ENCODE measurements around the gene RILP. TPM values are rescaled to one million over a fixed set of nuclear protein-coding genes. Genes with fewer than 3 reads are reported as not detected.

The RILP gene
- total RNA-seq, 1 experiment from 2014 or later = 27.6 TPM

DNA sequence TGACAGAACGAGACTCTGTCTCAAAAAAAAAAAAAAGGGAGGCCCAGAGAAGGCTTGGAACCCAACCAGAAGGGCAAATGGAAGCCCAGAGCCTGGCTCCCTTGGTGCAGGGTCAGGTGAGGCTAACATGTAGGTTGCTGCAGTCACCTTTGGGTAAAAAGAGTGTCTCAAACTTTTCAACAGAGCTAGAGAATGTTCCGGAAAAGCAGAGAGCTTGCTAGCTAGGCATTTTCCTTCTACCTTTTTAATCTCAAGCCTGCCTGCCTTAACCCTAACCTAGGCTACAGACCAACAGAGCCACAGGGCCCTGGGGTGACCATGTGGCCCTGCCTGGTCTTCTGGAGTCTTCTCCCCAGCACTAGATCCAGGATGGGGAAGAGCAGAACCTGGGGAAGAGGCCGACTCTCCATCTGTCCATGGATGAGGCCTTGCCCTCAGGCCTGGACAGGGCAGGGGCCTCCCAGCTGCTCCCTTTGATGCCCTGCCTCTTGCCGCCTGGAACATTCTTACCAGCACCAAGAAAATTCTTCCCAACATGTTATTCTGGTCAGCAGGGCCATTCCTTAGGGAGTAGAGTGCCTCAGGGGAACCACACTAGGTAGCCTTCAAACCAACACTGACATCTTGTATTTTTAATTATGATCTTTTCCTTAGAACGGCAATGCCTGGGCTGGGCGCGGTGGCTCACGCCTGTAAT, 51.1 kb downstream of the RILP start:
- Histone ChIP-seq H4K20me1 (ENCODE audit: low read length) (no peaks in the 10 kb centered on the region), H3K27ac (ENCODE audit: low read length) (no peak overlapping the region), H3K9ac (ENCODE audit: low read length) (no peak overlapping the region), H3K79me2 (ENCODE audit: low read length) (no peaks in the 10 kb centered on the region), H3K9me2 (replicated peaks; ENCODE audit: low read length) (no peaks in the 10 kb centered on the region), H3K9me3 (ENCODE audit: low read length) (no peaks in the 10 kb centered on the region), H3K36me3 (ENCODE audit: low read depth, low read length) (no peaks in the 10 kb centered on the region), H3K4me3 (ENCODE audit: low read length) (no peak overlapping the region), H2AFZ (ENCODE audit: low read length) (no peak overlapping the region), H3K4me2 (ENCODE audit: low read length) (no peak overlapping the region), H3F3A (ENCODE audit: low read length, unreplicated experiment) (no peaks in the 10 kb centered on the region), H3K4me1 (ENCODE audit: insufficient read depth, low read length) (no peaks in the 10 kb centered on the region), H3K27me3 (ENCODE audit: low read length) (no peaks in the 10 kb centered on the region)
- no TSS peak for BruUV-seq (replicated peaks)
- DNase-seq (no peak), ATAC-seq (no peak)
- CTCF ChIA-PET = no interaction called here
- TF ChIP-seq, protein P1, sequence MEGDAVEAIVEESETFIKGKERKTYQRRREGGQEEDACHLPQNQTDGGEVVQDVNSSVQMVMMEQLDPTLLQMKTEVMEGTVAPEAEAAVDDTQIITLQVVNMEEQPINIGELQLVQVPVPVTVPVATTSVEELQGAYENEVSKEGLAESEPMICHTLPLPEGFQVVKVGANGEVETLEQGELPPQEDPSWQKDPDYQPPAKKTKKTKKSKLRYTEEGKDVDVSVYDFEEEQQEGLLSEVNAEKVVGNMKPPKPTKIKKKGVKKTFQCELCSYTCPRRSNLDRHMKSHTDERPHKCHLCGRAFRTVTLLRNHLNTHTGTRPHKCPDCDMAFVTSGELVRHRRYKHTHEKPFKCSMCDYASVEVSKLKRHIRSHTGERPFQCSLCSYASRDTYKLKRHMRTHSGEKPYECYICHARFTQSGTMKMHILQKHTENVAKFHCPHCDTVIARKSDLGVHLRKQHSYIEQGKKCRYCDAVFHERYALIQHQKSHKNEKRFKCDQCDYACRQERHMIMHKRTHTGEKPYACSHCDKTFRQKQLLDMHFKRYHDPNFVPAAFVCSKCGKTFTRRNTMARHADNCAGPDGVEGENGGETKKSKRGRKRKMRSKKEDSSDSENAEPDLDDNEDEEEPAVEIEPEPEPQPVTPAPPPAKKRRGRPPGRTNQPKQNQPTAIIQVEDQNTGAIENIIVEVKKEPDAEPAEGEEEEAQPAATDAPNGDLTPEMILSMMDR (conservative IDR thresholded peaks at IDR 0.05; ENCODE audit: low read depth, low read length) = no peak
- TF ChIP-seq EZH2phosphoT487 (IDR thresholded peaks at IDR 0.05; ENCODE audit: borderline replicate concordance, low read length) (no peak), EZH2 (IDR thresholded peaks at IDR 0.05; ENCODE audit: low read length, unreplicated experiment) (no peak)
- intact Hi-C loops (cut with micrococcal nuclease) = no loop called here
- POLR2A ChIA-PET (ENCODE audit: unreplicated experiment) = no interaction called here

DNA sequence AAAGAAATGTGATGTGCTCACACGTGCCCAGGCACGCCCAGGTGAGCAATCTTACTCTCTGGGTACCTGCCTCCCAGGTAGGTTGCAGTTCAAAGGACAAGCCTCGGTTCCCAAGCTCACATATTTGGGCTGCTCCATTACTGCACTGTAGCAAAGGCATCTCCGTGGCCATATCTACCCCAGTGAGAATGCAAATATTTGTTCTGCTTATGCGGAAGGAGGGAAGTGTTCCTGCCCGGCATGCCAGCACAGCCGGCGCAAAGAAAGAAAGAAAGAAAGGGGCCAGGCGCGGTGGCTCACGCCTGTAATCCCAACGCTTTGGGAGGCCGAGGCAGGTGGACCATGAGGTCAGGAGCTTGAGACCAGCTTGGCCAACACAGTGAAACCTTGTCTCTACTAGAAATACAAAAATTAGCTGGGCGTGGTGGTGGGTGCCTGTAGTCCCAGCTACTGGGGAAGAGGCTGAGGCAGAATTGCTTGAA, 51.8 kb downstream of the RILP start:
- no peaks in the 10 kb centered on the region for H3K79me2 ChIP-seq (ENCODE audit: low read length)
- H3K9ac ChIP-seq (ENCODE audit: low read length) = no peak overlapping the region
- no peak overlapping the region for H3K4me2 ChIP-seq (ENCODE audit: low read length)
- no peak overlapping the region for H3K4me3 ChIP-seq (ENCODE audit: low read length)
- no peaks in the 10 kb centered on the region for H4K20me1 ChIP-seq (ENCODE audit: low read length)
- no peaks in the 10 kb centered on the region for H3K9me2 ChIP-seq (replicated peaks; ENCODE audit: low read length)
- DNase-seq = no peak
- H3K36me3 ChIP-seq (ENCODE audit: low read depth, low read length) = no peaks in the 10 kb centered on the region
- ATAC-seq = no peak
- H3K9me3 ChIP-seq (ENCODE audit: low read length) = no peaks in the 10 kb centered on the region
- no peaks in the 10 kb centered on the region for H3F3A ChIP-seq (ENCODE audit: low read length, unreplicated experiment)
- no peaks in the 10 kb centered on the region for H3K27me3 ChIP-seq (ENCODE audit: low read length)
- POLR2A ChIA-PET (ENCODE audit: unreplicated experiment) = no interaction called here
- intact Hi-C loops (cut with micrococcal nuclease) = no loop called here
- CTCF ChIA-PET = no interaction called here
- no peak overlapping the region for H3K27ac ChIP-seq (ENCODE audit: low read length)
- BruUV-seq (replicated peaks) = no TSS peak
- TF ChIP-seq EZH2phosphoT487 (IDR thresholded peaks at IDR 0.05; ENCODE audit: borderline replicate concordance, low read length) (no peak), EZH2 (IDR thresholded peaks at IDR 0.05; ENCODE audit: low read length, unreplicated experiment) (no peak)
- TF ChIP-seq, protein P1 (conservative IDR thresholded peaks at IDR 0.05; ENCODE audit: low read depth, low read length) = no peak
- H2AFZ ChIP-seq (ENCODE audit: low read length) = no peak overlapping the region
- H3K4me1 ChIP-seq (ENCODE audit: insufficient read depth, low read length) = no peaks in the 10 kb centered on the region

Other genes starting within 250 kb of the RILP start
- 210 and 342 TPM in 2 replicates for gene YWHAE, start 249.6 kb downstream of the RILP start, total RNA-seq (2014; rRNA removed)
- 41.8 and 49.4 TPM in 2 replicates for gene CRK, start 193.6 kb downstream of the RILP start, total RNA-seq (2014; rRNA removed)
- gene MYO1C, start 157.2 kb downstream of the RILP start, total RNA-seq (2014; rRNA removed) = 76.4 and 90.7 TPM in 2 replicates
- gene INPP5K, start 133.3 kb downstream of the RILP start, total RNA-seq (2014; rRNA removed) = 46.4 and 52.6 TPM in 2 replicates
- 31.2 and 31.5 TPM in 2 replicates for gene PITPNA, start 87.1 kb downstream of the RILP start, total RNA-seq (2014; rRNA removed)
- 6.2 and 17.1 TPM in 2 replicates for gene SLC43A2, start 21.0 kb downstream of the RILP start, total RNA-seq (2014; rRNA removed)
- 0.73 and 0.81 TPM in 2 replicates for gene SCARF1, start 4.1 kb downstream of the RILP start, total RNA-seq (2014; rRNA removed)
- gene PRPF8, start 35.0 kb upstream of the RILP start, total RNA-seq (2014; rRNA removed) = 103 and 126 TPM in 2 replicates
- gene TLCD2, start 60.5 kb upstream of the RILP start, total RNA-seq (2014; rRNA removed) = 0.63 and 0.77 TPM in 2 replicates
- 14.6 and 16.4 TPM in 2 replicates for gene WDR81, start 74.8 kb upstream of the RILP start, total RNA-seq (2014; rRNA removed)
- 2.2 and 2.5 TPM in 2 replicates for gene SERPINF2, start 93.0 kb upstream of the RILP start, total RNA-seq (2014; rRNA removed)
- 1.7 TPM in 1 of 2 replicates, not detected in the other for gene SERPINF1, start 112.2 kb upstream of the RILP start, total RNA-seq (2014; rRNA removed)
- gene SMYD4, start 180.0 kb upstream of the RILP start, total RNA-seq (2014; rRNA removed) = 8.1 and 9.3 TPM in 2 replicates
- gene RPA1, start 180.1 kb upstream of the RILP start, total RNA-seq (2014; rRNA removed) = 69.1 and 75.5 TPM in 2 replicates

Measured in PC-3 (cell line).